Stimulated activated CD4-positive, alpha-beta T cell treated with anti-CD3 and anti-CD28 coated beads, Interleukin-12 subunit alpha, Interleukin-12 subunit beta, amount 100 ng/mL, for 24 hours (primary cell): Measurements from ENCODE around the gene LSAMP.

Source experiments
- DNase-seq, 2 experiments: peaks; one replicate each; pipeline ENCODE4 v3.0.0-alpha.2; 2020; ENCODE audit warnings: low read depth in 2 of 2

LSAMP gene

GRCh38 chr3:116432795-116433194, 12.5 kb downstream of the LSAMP start:
- no peak for DNase-seq

- no peak for DNase-seq
Observed at GRCh38 chr3:116429479-116430269, 15.6 kb downstream of the LSAMP start.

- DNase-seq, result no peak
Observed at GRCh38 chr3:116426036-116426435, 19.3 kb downstream of the LSAMP start.

- DNase-seq, result no peak
Observed at GRCh38 chr3:116425126-116425525, 20.2 kb downstream of the LSAMP start.

GRCh38 chr3:116423945-116424344, 21.3 kb downstream of the LSAMP start:
- DNase-seq, result no peak

GRCh38 chr3:116423374-116423773, 21.9 kb downstream of the LSAMP start:
- DNase-seq, result no peak

GRCh38 chr3:116417151-116417550, 28.1 kb downstream of the LSAMP start:
- no peak for DNase-seq

- no peak for DNase-seq
Observed at GRCh38 chr3:116413319-116413718, 32.0 kb downstream of the LSAMP start.

- DNase-seq, result no peak
Observed at GRCh38 chr3:116408473-116408872, 36.8 kb downstream of the LSAMP start.

GRCh38 chr3:116405231-116405630, 40.1 kb downstream of the LSAMP start:
- DNase-seq, result no peak

GRCh38 chr3:116399701-116400226, 45.5 kb downstream of the LSAMP start:
- no peak for DNase-seq

GRCh38 chr3:116394365-116394764, 50.9 kb downstream of the LSAMP start:
- DNase-seq, result no peak

GRCh38 chr3:116393199-116393598, 52.1 kb downstream of the LSAMP start:
- no peak for DNase-seq

GRCh38 chr3:116392291-116392690, 53.0 kb downstream of the LSAMP start:
- no peak for DNase-seq

- DNase-seq, result no peak
Observed at GRCh38 chr3:116391296-116392201, 53.7 kb downstream of the LSAMP start.

- no peak for DNase-seq
Observed at GRCh38 chr3:116390318-116390717, 55.0 kb downstream of the LSAMP start.

GRCh38 chr3:116388867-116389385, 56.4 kb downstream of the LSAMP start:
- DNase-seq, result no peak

- no peak for DNase-seq
Observed at GRCh38 chr3:116386168-116386567, 59.1 kb downstream of the LSAMP start.

- DNase-seq, result no peak
Observed at GRCh38 chr3:116384717-116385116, 60.6 kb downstream of the LSAMP start.

- no peak for DNase-seq
Observed at GRCh38 chr3:116378077-116378476, 67.2 kb downstream of the LSAMP start.

GRCh38 chr3:116374901-116375300, 70.4 kb downstream of the LSAMP start:
- no peak for DNase-seq

- no peak for DNase-seq
Observed at GRCh38 chr3:116367761-116368395, 77.4 kb downstream of the LSAMP start.
